ENCODE data around the gene RHOT1. TPM values are rescaled to one million over a fixed set of nuclear protein-coding genes. Genes with fewer than 3 reads are reported as not detected.

Gene RHOT1
- total RNA-seq, 1 donor from 2014 or later, result 76.4 TPM

GRCh38 chr17:32223703-32224102 is 81.4 kb downstream of the RHOT1 start:
- Histone ChIP-seq H3K27ac (no peak overlapping the region), H3K4me3 (no peak overlapping the region), H3F3A (ENCODE audit: low read depth) (peaks cover 9% of the 10 kb centered on the region), H4K20me1 (ENCODE audit: low read depth) (no peaks in the 10 kb centered on the region), H3K79me2 (ENCODE audit: low read depth) (no peaks in the 10 kb centered on the region), H3K9ac (no peak overlapping the region), H2AFZ (replicated peaks) (no peak overlapping the region), H3K36me3 (no peaks in the 10 kb centered on the region), H3K4me1 (peaks cover 7% of the 10 kb centered on the region), H3K27me3 (no peaks in the 10 kb centered on the region), H3K4me2 (no peak overlapping the region), H3K9me3 (ENCODE audit: low read depth) (no peaks in the 10 kb centered on the region)
- no peak for DNase-seq (ENCODE audit: low spot score)
- Mint-ChIP-seq H3K9me3 (no peaks in the 10 kb centered on the region), H3K36me3 (peaks cover 6% of the 10 kb centered on the region), H3K4me3 (no peak overlapping the region), H3K27me3 (ENCODE audit: insufficient read depth, low read depth) (no peaks in the 10 kb centered on the region), H3K27ac (no peak overlapping the region), H3K4me1 (peaks cover 14% of the 10 kb centered on the region)
- no peak for TF ChIP-seq CTCF (IDR thresholded peaks at IDR 0.05)
- no peak for TF ChIP-seq EZH2 (IDR thresholded peaks at IDR 0.05)
- TF ChIP-seq EZH2phosphoT487 (IDR thresholded peaks at IDR 0.05), result no peak

- no peaks in the 10 kb centered on the region for H3K79me2 ChIP-seq (ENCODE audit: low read depth)
- H3F3A ChIP-seq (ENCODE audit: low read depth), result peaks cover 9% of the 10 kb centered on the region
- peaks cover 17% of the 10 kb centered on the region for H3K4me1 Mint-ChIP-seq
- H3K9ac ChIP-seq, result no peak overlapping the region
- H4K20me1 ChIP-seq (ENCODE audit: low read depth), result no peaks in the 10 kb centered on the region
- no peak overlapping the region for H3K27ac ChIP-seq
- no peaks in the 10 kb centered on the region for H3K9me3 ChIP-seq (ENCODE audit: low read depth)
- no peak overlapping the region for H3K4me3 ChIP-seq
- TF ChIP-seq EZH2phosphoT487 (IDR thresholded peaks at IDR 0.05) (no peak), EZH2 (IDR thresholded peaks at IDR 0.05) (no peak), CTCF (IDR thresholded peaks at IDR 0.05) (no peak)
- H3K4me3 Mint-ChIP-seq, result no peak overlapping the region
- no peaks in the 10 kb centered on the region for H3K27me3 ChIP-seq
- no peak overlapping the region for H3K27ac Mint-ChIP-seq
- H3K27me3 Mint-ChIP-seq (ENCODE audit: insufficient read depth, low read depth), result peaks cover 2% of the 10 kb centered on the region
- H3K36me3 Mint-ChIP-seq, result peaks cover 6% of the 10 kb centered on the region
- H3K4me1 ChIP-seq, result peaks cover 7% of the 10 kb centered on the region
- DNase-seq (ENCODE audit: low spot score), result no peak
- H3K4me2 ChIP-seq, result no peak overlapping the region
- H3K36me3 ChIP-seq, result no peaks in the 10 kb centered on the region
- H2AFZ ChIP-seq (replicated peaks), result no peak overlapping the region
- H3K9me3 Mint-ChIP-seq, result no peaks in the 10 kb centered on the region
Measured at GRCh38 chr17:32226886-32227285, 84.6 kb downstream of the RHOT1 start.

GRCh38 chr17:32227910-32228309 is 85.6 kb downstream of the RHOT1 start:
- H4K20me1 ChIP-seq (ENCODE audit: low read depth), result no peaks in the 10 kb centered on the region
- Mint-ChIP-seq H3K36me3 (peaks cover 6% of the 10 kb centered on the region), H3K27ac (no peak overlapping the region), H3K4me1 (peaks cover 17% of the 10 kb centered on the region), H3K27me3 (ENCODE audit: insufficient read depth, low read depth) (peaks cover 2% of the 10 kb centered on the region), H3K4me3 (no peak overlapping the region), H3K9me3 (no peaks in the 10 kb centered on the region)
- H3K36me3 ChIP-seq, result no peaks in the 10 kb centered on the region
- no peak for TF ChIP-seq EZH2phosphoT487 (IDR thresholded peaks at IDR 0.05)
- no peak for TF ChIP-seq CTCF (IDR thresholded peaks at IDR 0.05)
- TF ChIP-seq EZH2 (IDR thresholded peaks at IDR 0.05), result no peak
- H3K4me1 ChIP-seq, result peaks cover 7% of the 10 kb centered on the region
- no peaks in the 10 kb centered on the region for H3K9me3 ChIP-seq (ENCODE audit: low read depth)
- peaks cover 9% of the 10 kb centered on the region for H3F3A ChIP-seq (ENCODE audit: low read depth)
- no peak overlapping the region for H3K9ac ChIP-seq
- peak overlapping the region; percentile 48 for H3K4me2 ChIP-seq
- no peaks in the 10 kb centered on the region for H3K79me2 ChIP-seq (ENCODE audit: low read depth)
- no peak overlapping the region for H3K4me3 ChIP-seq
- H3K27ac ChIP-seq, result peak overlapping the region; percentile 13
- DNase-seq (ENCODE audit: low spot score), result peak; percentile 31
- no peaks in the 10 kb centered on the region for H3K27me3 ChIP-seq
- no peak overlapping the region for H2AFZ ChIP-seq (replicated peaks)

Data from neural progenitor cell (in vitro differentiated cells).